LNCaP clone FGC (cell line): ENCODE data around the gene BORCS6.

Experiments
- DNase-seq: peaks from one replicate; pipeline ENCODE4 v3.0.0-alpha.2; 2011; ENCODE audit warnings: low read depth
- H3K4me3 ChIP-seq: 2 replicates; pipeline ENCODE4 v1.5.1; 2011; ENCODE audit warnings: mild to moderate bottlenecking, low read depth, low read length, control low read depth
- CTCF ChIP-seq: IDR thresholded peaks from 2 replicates; pipeline ENCODE4 v1.5.1; 2012; ENCODE audit warnings: mild to moderate bottlenecking; ENCODE audit not compliant: control insufficient read depth, insufficient read depth; ENCODE audit errors: extremely low read depth

Gene BORCS6

DNA sequence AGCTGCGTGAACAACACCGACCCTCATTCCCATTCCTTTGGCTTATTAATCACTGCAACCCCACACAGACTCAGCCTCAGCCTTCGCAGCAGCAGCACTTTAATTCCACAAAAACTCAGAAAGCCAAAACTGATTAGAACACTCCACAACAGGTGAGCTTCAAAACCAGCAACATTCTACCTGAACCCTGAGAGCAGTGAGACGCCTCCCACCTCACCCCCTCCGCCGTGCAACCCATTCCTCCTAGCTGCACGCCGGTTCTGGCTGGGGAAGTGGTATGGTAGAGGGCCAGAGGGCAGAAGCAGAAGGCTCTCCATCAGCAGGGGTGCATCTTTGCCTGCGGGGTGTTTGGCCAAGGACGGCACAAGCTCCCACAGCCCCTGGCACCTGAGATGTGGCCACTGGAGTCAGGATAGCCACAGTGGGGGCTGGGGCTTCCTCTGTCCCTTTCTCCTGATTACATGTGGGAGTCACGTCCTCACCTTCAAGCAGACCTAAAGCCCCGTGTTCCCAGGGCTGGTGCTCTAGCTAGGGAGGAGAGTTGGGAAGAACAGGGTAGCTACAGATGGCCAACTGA lies 1.6 kb downstream of the BORCS6 start:
- peak overlapping the region; percentile 81 for H3K4me3 ChIP-seq
- TF ChIP-seq CTCF: no peak
- no peak for DNase-seq

GRCh38 chr17:8187517-8188262 lies 2.3 kb downstream of the BORCS6 start:
- peak; percentile 99 for DNase-seq
- peak; percentile 25; the same call in 1 of the 2 replicates for TF ChIP-seq CTCF
- peak overlapping the region; percentile 92 for H3K4me3 ChIP-seq

- H3K4me3 ChIP-seq: peak overlapping the region; percentile 92
- peak; percentile 35 for TF ChIP-seq CTCF
- DNase-seq: peak; percentile 91
Measured at GRCh38 chr17:8186787-8187516, 3.0 kb downstream of the BORCS6 start.

- DNase-seq: no peak
- peak overlapping the region; percentile 92 for H3K4me3 ChIP-seq
- TF ChIP-seq CTCF: no peak
Measured at GRCh38 chr17:8186446-8186786, 3.6 kb downstream of the BORCS6 start.

- H3K4me3 ChIP-seq: peak overlapping the region; percentile 92
- no peak for TF ChIP-seq CTCF
- DNase-seq: no peak
Measured at GRCh38 chr17:8185582-8186445, 4.2 kb downstream of the BORCS6 start.

GRCh38 chr17:8176998-8177731 lies 12.8 kb downstream of the BORCS6 start:
- H3K4me3 ChIP-seq: peak overlapping the region; percentile 73
- TF ChIP-seq CTCF: no peak
- no peak for DNase-seq
